Midbrain (tissue), 1 donor: ENCODE results near the gene GSG1L.
"Not testable (repeated sequence)": the region's sequence is repeated elsewhere in the genome, so short reads cannot be mapped to it uniquely, and the experiment has no call there.

Experiments used
- DNase-seq: peaks from one replicate; lab custom pipeline; 2025; lab: John Stamatoyannopoulos, UW

GSG1L gene

DNA sequence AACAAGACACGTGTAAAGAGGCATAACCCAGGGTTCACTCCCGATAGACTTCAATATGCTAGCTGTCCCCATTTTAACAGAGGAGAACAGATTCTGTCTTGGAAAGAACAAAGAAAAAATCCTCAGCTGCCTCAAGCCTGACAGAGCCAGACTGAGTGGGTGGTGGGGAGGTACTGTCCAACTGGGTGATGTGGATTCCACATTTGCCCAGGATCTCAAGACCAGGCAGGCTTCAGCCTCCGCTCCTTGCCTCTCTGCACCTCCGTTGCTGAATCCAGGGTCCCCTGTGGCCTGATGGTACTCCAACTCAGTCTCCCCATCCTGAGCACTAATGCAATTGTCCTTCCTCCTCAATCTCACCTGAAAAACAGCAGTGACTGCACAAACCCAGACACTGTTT is 163.8 kb downstream of the GSG1L start:
- DNase-seq, result no peak

DNA sequence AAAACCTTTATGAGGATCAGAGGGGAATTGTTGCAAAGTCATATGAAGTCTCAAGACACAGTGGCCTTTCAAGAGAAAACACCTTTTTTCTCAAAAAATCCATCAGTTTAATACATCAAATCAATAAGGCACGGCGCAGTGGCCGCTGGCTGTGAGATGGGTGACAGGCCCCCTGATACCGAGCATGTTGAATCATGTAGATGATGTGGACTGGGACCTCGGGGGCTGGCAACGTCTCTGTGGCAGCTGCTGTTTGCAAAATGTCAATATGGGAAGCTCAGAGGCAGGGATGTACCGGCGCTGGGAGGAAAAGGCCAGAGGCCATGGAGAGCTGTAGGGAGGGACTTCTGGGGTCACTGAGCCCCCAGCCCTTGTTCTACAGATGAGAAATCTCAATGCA is 169.1 kb downstream of the GSG1L start:
- DNase-seq, result no peak

DNA sequence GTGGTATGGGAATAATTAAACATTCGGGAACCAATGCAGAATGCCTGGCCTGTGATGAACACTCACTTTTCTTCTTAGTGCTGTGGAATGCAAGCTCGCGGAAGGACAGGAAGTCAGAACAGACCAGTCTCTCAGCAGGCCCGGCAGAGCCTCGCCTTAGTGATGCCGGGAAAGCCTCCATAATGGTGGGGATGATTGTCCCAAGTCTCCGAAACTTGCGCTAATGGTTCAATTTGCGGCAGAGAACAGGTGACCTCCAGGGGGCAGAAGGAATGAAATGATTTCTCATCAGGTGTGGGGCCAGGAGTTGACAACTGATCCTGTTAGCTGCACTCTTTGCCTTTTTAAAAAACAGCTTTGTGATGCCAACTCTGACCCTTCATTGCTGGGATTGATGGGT is 170.6 kb downstream of the GSG1L start:
- no peak for DNase-seq

DNA sequence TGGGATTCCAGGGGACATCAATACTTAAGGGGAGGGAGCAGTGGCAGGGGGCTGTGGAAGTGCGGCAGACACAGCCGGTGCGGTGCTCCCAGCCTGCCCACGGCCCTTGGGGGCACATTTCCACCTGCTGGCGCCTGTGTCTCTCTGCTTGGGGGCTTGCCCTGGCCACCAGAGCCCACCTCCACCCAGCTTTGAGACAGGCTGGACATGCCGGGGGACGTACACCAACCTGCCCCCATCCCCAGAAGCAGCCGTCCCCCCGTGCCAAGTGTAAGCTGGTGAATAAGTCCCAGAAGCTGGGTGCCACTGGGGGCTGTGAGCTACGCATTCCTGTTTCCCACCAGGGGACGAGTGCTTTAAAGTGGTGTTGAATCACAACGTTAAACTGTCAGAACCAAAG is 172.6 kb downstream of the GSG1L start:
- DNase-seq, result no peak

DNA sequence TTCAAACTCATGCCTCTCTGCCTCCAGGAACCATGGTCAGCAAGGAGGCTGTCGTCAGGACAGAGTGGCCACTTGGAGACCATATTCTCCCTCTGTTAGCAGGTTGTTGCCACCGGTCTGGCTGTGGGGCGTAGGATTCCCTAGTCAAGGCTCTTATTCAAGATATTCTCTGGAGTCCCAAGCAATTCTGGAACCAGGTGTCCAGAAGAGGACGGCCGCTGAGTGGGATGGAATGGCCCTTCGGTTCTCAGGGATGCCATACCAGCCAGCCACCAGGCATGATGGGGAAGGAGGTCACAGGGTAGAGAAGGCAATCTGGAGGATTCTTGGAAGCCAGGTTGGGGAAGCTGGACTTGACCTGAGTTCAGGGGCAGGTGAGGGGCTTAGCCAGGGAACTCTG is 173.5 kb downstream of the GSG1L start:
- DNase-seq, result no peak

DNA sequence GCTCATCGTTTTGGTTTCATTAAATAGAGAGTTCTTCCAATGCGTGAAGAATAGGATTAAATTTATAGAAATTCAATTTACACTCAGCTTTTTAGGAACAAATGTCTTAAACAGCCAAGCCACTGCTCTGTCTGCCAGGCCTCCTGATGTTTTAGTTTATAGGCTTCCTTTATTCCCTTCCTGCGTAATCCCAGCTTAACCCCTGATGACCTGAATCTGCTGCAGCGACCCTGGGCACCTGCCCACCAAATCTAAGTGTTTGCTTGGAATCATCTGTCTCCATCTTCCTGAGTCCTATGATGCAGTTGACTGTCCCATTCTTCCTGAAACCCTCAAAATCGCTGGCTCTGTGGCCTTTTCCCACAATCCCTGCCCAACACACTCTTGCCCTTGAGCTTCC is 179.9 kb downstream of the GSG1L start:
- DNase-seq, result no peak

DNA sequence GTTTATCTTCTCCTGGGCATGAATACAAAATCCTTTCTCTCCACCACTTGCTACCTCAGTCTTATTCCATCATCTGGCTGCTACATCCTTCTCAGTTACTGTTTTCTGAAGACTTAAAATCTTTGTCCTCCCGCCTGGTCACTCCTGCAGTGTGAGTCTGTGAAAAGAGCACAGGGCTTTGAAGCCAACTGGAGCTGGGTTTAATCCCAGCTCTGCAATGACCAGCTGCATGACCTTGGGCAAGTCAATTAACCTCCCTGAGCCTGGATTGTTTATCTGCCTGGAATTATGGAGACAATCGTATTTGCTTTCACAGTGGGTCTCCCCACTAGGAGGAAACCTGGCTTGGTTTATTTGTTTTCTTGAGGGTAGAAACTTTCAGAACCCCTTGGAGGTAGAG is 183.2 kb downstream of the GSG1L start:
- DNase-seq, result no peak

DNA sequence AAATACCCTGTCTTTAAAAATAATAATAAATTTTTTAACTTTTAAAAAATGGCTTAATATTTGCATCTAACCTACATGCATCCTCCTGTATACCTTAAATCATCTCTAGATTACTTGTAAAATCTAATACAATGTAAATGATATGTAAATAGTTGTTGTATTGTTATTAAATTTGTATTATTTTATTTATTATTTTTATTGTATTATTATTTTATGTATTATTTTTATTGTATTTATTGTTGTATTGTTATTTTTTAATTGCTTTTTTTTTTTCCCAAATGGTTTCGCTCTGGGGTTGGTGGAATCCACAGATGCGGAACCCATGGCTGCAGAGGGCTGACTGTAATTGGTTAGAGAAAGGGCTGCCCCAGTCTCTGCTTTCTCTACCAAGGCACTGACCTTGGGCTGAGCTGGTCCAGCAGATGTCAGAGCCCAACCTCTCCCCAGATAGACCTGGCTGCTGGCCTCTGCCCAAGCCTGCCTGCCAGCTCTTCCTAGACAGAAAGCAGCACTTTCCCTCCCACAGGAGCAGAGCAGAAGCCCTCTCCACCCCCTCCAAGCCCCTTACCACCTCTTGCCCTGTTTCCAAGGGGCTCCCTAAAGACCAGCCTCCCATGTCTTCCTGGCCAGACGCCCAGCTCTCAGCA is 183.8 kb downstream of the GSG1L start:
- no peak for DNase-seq

DNA sequence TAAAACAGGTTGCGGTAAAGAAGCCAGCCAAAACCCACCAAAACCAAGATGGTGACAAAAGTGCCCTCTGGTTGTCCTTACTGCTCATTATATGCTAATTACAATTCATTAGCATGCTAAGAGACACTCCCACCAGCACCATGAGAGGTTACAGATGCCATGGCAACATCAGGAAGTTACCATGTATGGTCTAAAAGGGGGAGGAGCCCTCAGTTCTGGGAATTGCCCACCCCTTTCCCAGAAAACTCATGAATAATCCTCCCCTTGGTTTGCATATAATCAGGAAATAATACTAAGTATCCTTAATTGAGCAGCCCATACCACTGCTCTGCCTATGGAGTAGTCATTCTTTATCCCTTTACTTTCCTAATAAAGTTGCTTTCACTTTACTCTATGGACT is 190.9 kb downstream of the GSG1L start:
- not testable (repeated sequence) for DNase-seq

DNA sequence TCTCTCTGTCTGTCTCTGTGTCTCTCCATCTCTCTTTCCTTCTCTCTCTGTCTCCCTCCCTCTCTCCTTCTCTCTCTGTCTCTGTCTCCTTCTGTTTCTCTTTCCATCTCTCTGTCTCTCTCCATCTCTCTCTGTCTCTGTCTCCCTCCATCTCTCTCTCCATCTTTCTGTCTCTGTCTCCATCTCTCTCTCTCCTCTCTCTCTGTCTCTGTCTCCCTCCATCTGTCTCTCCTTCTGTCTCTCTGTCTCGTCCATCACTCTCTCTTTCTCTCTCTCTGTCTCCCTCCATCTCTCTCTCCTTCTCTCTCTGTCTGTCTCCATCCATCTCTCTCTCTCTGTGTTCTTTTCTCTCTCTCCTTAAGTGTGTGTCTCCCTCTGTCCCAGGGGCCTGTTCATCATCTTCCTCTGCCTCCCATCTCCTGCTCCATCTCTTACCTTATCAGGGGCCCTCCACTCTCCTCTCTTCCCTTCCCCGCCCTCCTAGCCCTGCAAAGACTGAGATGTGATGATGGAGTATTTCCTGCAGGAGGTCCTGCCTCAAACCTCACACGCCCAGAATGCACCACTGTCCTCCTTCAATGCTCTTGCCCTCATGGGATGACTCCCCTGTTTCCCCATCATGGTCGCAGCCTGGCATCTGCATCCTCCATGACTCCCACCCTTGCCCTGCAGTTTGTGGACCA is 193.3 kb downstream of the GSG1L start:
- DNase-seq, result no peak

DNA sequence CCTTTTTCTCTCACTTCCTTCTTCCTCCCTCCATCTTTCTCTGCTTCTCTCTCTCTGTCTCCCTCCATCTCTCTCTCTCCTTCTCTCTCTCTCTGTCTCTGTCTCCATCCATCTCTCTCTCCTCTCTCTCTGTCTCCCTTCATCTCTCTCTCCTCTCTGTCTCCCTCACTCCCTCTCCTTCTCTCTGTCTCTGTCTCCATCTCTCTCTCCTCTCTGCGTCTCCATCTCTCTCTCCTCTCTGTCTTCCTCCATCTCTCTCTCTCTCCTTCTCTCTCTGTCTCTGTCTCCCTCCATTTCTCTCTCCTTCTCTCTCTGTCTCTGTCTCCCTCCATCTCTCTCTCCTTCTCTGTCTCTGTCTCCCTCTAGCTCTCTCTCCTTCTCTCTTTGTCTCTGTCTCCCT is 194.1 kb downstream of the GSG1L start:
- no peak for DNase-seq

DNA sequence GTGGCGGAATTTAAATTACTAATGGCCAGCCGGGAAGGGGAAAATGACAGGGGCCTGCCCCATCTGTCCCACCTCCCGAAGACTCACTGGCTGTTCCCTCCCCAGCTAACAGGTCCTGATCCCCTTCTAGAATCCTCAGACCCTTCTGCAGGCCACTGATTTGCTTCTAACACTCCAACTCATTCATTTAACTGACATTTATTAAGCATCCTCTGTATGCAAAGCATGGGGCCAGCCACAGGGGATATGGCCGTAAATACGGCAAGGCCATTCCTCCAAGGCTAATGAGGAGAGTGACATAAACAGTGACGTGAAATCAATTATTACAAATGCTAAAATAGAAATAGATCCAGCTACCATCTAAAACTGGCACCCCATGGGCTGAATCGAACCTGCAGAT is 195.3 kb downstream of the GSG1L start:
- DNase-seq, result no peak

DNA sequence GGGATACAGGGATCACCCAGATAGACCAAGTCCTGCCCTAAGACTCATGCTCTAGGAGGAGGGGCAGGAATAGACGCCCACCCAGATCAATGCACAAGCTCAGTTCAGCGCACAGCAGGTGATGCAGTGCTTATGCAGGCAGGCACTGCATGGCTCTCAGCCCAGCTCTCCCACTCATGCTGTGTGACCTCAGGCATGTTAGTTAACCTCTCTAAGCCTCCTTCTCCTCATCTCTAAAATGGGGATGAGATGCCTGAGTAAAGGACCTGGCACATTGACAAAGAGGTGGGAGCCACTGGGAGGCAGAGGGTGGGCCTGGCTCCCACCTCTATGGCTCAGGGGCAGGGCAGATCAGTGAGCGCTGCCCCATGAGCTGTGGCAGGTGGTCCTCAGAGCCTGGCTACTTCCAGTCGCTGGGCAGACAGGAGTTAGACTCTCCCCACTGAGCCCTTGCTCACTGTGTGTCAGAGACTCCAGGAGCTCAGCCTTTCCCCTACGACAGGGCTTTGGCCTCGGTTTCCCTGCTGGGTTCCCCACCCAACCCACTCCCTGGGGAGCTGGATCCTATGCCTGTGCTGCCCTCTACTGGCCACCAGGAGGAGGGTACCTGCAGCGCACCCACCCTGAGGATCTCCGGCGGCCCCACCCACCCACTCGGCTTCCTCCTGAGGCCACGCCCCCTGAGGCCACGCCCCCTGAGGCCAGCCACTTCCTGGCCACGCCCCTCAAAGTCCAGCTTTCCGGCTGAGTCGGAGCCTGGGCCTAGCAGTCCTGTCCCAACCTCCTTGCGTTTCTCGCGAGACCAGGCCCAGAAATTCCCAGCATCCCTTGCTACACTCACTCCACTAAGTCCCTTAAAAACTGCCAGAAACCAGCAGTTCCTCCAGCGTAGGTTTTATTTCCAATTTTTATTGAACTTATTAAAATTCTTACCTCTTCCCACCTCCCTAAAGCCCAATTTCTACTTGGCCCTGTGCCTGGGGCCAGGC is 196.1 kb downstream of the GSG1L start:
- DNase-seq, result peak; percentile 56

DNA sequence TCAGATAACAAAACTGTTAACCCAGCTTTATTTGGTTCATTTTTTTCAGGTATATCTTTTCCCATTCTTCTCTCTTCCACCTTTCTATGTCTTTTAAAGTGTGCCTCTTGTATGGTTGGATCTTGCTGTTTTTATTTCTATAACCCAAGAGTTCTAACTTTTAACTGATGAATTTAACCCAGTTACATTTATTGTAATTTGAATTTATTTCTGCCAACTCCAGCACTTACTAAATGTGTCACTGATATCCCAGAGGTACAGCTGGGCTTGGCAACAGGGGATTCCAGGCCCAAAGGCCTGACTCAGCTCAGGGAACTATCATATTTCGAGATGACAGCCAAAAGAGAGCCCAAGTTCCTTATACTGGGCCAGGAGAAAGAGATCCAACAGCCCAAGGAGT is 200.1 kb downstream of the GSG1L start:
- no peak for DNase-seq

DNA sequence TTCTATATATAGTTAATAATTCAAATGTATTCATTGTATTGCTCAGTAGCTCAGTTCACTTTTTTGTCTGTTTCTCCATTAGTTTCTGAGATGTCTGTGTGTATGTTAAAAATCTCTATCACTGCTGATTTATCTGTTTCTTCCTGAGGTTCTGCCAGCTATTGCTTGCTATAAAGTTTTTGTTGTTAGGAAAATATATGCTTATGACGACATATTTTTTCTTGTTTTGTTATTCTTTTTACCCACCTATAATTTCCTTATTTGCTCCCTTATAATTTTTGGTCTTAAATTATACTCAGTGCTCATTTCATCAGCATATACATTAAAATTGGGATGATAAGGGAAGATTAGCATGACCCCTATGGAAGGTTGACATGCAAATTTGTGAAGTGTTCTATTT is 200.6 kb downstream of the GSG1L start:
- DNase-seq, result no peak

DNA sequence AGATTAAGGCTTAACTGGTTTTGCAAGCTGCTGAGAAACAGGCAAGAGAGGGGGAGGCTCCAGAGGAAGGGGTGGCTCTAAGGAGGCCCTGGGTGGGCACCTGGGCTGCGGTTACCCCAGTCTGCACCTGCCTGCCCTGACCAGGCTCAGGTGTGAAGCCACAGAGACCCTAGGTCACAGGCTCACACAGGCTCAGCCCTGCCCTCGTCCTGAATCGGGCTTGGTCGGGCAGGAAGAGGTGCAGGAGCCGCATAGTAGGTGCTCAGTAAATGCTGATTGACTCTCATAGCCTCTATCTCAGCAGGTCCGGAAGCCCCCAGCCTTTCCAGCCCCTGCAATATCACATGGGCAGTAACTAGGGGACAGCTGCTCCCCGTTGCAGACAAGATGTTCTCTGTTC is 203.4 kb downstream of the GSG1L start:
- no peak for DNase-seq

DNA sequence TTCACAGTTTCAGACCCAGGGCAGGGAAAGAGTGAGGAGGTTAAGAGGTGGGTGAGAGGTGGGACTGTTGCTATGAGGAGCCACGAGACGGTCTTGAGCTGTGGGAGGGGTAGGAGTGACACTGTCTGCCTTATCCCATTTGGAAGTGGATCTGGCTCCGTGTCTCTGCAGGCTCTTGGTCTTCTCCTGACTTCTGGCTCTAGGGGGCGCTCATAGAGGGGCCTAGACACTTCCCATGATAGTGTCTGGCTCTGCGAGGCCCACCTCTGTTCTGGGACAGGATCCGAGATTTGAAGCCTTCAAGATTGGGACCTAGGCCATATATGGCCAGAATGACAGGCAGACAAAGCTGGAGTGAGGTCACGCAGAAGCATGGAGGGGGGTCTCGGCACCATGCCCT is 204.5 kb downstream of the GSG1L start:
- DNase-seq, result no peak

DNA sequence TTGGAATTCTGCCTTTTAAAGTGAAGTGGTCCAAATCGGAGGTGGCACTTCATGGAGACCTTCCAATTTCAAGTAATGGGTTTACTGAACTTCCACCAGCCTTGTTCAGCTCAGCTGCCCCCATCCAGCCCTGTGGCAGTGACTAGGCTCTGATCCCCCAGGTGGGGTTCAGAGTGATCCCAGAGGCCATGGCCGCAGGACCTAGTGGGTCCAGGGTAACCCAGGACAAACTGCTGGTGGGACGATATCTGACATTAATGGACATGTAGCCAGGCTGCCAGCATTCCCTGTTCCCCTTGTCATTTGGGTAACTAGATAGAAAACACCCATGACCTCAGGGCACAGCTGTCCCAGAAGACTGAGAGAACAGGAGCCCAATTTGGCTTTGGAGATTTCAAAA is 209.9 kb downstream of the GSG1L start:
- DNase-seq, result no peak

DNA sequence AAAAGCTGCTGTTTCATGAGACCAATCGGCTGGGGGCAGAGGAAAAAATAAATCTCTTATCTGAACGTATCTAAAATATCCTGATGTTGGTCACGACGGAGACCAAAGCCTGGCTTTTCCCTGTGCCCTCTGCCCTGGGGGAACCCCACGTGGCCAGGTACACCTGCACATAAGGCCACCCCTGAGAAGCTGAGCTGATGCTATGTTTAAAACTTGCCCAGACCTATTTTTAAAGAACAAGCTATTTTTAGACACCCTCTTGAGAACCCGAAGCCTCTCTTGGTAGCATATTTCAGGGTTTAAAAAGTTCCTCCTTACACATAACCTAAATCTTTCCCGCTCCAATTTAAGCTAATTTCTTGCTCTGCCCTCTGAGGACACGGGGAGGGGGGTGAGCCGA is 210.4 kb downstream of the GSG1L start:
- DNase-seq, result no peak

DNA sequence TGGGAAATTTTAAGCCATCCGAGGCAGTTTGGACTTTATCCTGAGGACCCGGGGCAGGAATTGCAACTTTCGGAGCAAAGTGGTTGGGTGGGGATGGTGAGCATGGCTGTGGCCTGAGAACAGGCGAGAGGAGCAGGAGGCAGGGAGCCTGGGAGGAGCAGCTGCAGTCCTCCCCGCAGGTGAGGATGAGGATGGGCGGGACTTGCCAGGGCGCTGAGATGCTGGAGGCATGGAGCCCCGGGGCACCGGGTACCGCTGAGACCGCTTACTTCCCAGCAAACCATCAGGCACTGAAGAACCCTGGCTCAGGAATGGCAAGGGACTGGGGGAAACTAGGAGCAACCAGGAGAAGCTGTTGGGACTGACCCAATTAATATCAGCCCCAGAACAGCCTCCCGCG is 210.8 kb downstream of the GSG1L start:
- no peak for DNase-seq

DNA sequence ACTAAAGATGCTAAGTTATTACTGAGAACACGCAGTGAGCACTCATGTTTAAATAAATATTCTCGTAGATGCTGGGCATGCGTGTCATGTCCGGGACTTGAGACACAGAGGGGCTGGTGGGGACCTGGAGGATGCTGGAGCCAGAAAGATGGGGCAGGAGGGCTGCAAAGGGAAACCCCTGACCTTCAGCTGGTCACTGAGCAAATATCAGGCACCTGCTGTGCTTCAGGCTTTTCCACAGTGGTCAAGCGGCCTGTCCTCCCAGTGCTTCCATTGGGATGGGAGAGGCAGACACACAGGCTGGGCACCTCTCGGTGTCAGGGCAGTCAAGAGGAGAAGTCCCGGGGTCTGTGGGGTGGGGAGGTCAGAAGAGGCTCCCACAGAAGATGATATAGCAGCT is 211.4 kb downstream of the GSG1L start:
- no peak for DNase-seq

DNA sequence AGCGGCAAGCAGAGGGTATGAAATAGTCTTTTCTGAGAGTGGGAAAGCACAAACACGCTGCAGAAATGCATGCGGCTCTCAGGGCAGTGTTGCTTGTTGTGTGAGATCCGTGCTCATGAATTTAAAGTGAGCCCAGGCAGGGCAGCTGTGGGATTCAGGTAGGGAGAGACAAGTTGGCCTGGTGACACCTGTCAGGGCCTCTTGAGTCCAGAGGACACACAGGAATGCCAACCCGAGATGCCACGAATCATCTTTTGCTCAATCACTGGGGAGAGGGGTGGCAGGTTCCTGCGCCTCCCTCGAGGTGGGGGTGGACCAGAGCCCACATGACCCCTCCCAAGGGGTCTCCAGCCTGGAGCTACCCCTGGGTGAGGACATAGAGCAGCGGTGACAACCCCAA is 211.9 kb downstream of the GSG1L start:
- no peak for DNase-seq

DNA sequence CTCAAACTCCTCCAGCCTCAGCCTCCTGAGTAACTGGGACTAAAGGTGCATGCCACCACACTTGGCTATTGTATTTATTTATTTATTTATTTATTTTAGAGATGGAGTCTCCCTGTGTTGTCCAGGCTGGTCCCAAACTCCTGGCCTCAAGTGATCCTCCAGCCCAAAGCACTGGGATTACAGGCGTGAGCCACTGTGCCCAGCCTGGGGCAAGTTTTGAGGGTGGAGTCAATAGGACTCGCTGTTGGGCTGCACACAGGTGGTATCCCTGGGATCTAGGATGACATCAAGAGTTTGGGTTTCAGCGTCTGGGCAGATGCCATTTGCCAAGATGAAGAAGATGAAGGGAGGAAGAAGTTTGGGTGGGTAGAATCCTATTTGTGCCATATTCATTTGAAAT is 213.9 kb downstream of the GSG1L start:
- no peak for DNase-seq
